Endothelial cell of umbilical vein (primary cell): ENCODE data around the gene LIMCH1.

ENCODE experiments used
- FOS ChIP-seq: IDR thresholded peaks from 2 replicates; pipeline ENCODE4 v1.6.1; 2011; ENCODE audit warnings: mild to moderate bottlenecking, low read length, moderate library complexity, borderline replicate concordance; ENCODE audit not compliant: insufficient read depth
- POLR2AphosphoS5 ChIP-seq: IDR thresholded peaks from 2 replicates; pipeline ENCODE4 v1.6.1; 2012; ENCODE audit warnings: low read depth, mild to moderate bottlenecking, control low read depth, low read length, moderate library complexity; ENCODE audit not compliant: insufficient read depth

GRCh38 chr4:41622787-41623186, 84.8 kb downstream of the LIMCH1 start:
- no peak for TF ChIP-seq FOS
- TF ChIP-seq POLR2AphosphoS5 = no peak
